ENCODE measurements around the gene ULK2.
A peak's percentile ranks its signal among the peaks of the same experiment; 100 is the strongest.
"Not testable (repeated sequence)": the region's sequence is repeated elsewhere in the genome, so short reads cannot be mapped to it uniquely, and the experiment has no call there.

ULK2 gene

GRCh38 chr17:19890001-19890400, 22.3 kb upstream of the ULK2 start:
- H3K9me3 ChIP-seq (ENCODE audit: control insufficient read depth, low read length); H3K9ac ChIP-seq (ENCODE audit: low read length); H3K36me3 ChIP-seq (ENCODE audit: control insufficient read depth, insufficient read depth, low read length); H3K27me3 ChIP-seq (ENCODE audit: control insufficient read depth, insufficient read depth, low read length); H3K4me1 ChIP-seq (ENCODE audit: control insufficient read depth, insufficient read depth, low read length); H3K4me3 ChIP-seq (ENCODE audit: low read length): not testable (repeated sequence)

- Histone ChIP-seq H3K36me3 (ENCODE audit: control insufficient read depth, insufficient read depth, low read length) (no peaks in the 10 kb centered on the region), H3K4me1 (ENCODE audit: control insufficient read depth, insufficient read depth, low read length) (no peaks in the 10 kb centered on the region), H3K4me3 (ENCODE audit: low read length) (no peak overlapping the region), H3K9me3 (ENCODE audit: control insufficient read depth, low read length) (no peaks in the 10 kb centered on the region), H3K27me3 (ENCODE audit: control insufficient read depth, insufficient read depth, low read length) (no peaks in the 10 kb centered on the region), H3K9ac (ENCODE audit: low read length) (no peak overlapping the region)
Observed at GRCh38 chr17:19886116-19886515, 18.4 kb upstream of the ULK2 start.

GRCh38 chr17:19883537-19884215, 15.9 kb upstream of the ULK2 start:
- Histone ChIP-seq H3K36me3 (ENCODE audit: control insufficient read depth, insufficient read depth, low read length) (no peaks in the 10 kb centered on the region), H3K4me3 (ENCODE audit: low read length) (no peak overlapping the region), H3K9me3 (ENCODE audit: control insufficient read depth, low read length) (no peaks in the 10 kb centered on the region), H3K4me1 (ENCODE audit: control insufficient read depth, insufficient read depth, low read length) (no peaks in the 10 kb centered on the region), H3K27me3 (ENCODE audit: control insufficient read depth, insufficient read depth, low read length) (no peaks in the 10 kb centered on the region), H3K9ac (ENCODE audit: low read length) (no peak overlapping the region)

GRCh38 chr17:19880393-19880792, 12.7 kb upstream of the ULK2 start:
- H3K36me3 ChIP-seq (ENCODE audit: control insufficient read depth, insufficient read depth, low read length): no peaks in the 10 kb centered on the region
- no peaks in the 10 kb centered on the region for H3K27me3 ChIP-seq (ENCODE audit: control insufficient read depth, insufficient read depth, low read length)
- H3K4me3 ChIP-seq (ENCODE audit: low read length): no peak overlapping the region
- no peak overlapping the region for H3K9ac ChIP-seq (ENCODE audit: low read length)
- no peaks in the 10 kb centered on the region for H3K4me1 ChIP-seq (ENCODE audit: control insufficient read depth, insufficient read depth, low read length)
- H3K9me3 ChIP-seq (ENCODE audit: control insufficient read depth, low read length): no peaks in the 10 kb centered on the region

GRCh38 chr17:19877364-19877945, 9.7 kb upstream of the ULK2 start:
- H3K4me1 ChIP-seq (ENCODE audit: control insufficient read depth, insufficient read depth, low read length): no peaks in the 10 kb centered on the region

GRCh38 chr17:19876529-19877161, 8.9 kb upstream of the ULK2 start:
- Histone ChIP-seq H3K4me1 (ENCODE audit: control insufficient read depth, insufficient read depth, low read length) (no peaks in the 10 kb centered on the region), H3K36me3 (ENCODE audit: control insufficient read depth, insufficient read depth, low read length) (no peaks in the 10 kb centered on the region), H3K9me3 (ENCODE audit: control insufficient read depth, low read length) (no peaks in the 10 kb centered on the region), H3K4me3 (ENCODE audit: low read length) (no peak overlapping the region), H3K9ac (ENCODE audit: low read length) (no peak overlapping the region), H3K27me3 (ENCODE audit: control insufficient read depth, insufficient read depth, low read length) (no peaks in the 10 kb centered on the region)

More at GRCh38 chr17:19877364-19877945, 9.7 kb upstream of the ULK2 start:
- no peaks in the 10 kb centered on the region for H3K27me3 ChIP-seq (ENCODE audit: control insufficient read depth, insufficient read depth, low read length)
- no peak overlapping the region for H3K4me3 ChIP-seq (ENCODE audit: low read length)
- no peak overlapping the region for H3K9ac ChIP-seq (ENCODE audit: low read length)
- no peaks in the 10 kb centered on the region for H3K36me3 ChIP-seq (ENCODE audit: control insufficient read depth, insufficient read depth, low read length)
- H3K9me3 ChIP-seq (ENCODE audit: control insufficient read depth, low read length): no peaks in the 10 kb centered on the region

- Histone ChIP-seq H3K9ac (ENCODE audit: low read length) (no peak overlapping the region), H3K27me3 (ENCODE audit: control insufficient read depth, insufficient read depth, low read length) (no peaks in the 10 kb centered on the region), H3K36me3 (ENCODE audit: control insufficient read depth, insufficient read depth, low read length) (no peaks in the 10 kb centered on the region), H3K4me1 (ENCODE audit: control insufficient read depth, insufficient read depth, low read length) (no peaks in the 10 kb centered on the region), H3K4me3 (ENCODE audit: low read length) (no peak overlapping the region), H3K9me3 (ENCODE audit: control insufficient read depth, low read length) (no peaks in the 10 kb centered on the region)
Observed at GRCh38 chr17:19874256-19874655, 6.5 kb upstream of the ULK2 start.

GRCh38 chr17:19873346-19873745, 5.6 kb upstream of the ULK2 start:
- H3K9me3 ChIP-seq (ENCODE audit: control insufficient read depth, low read length): no peaks in the 10 kb centered on the region
- no peak overlapping the region for H3K4me3 ChIP-seq (ENCODE audit: low read length)
- no peaks in the 10 kb centered on the region for H3K4me1 ChIP-seq (ENCODE audit: control insufficient read depth, insufficient read depth, low read length)
- no peak overlapping the region for H3K9ac ChIP-seq (ENCODE audit: low read length)
- H3K36me3 ChIP-seq (ENCODE audit: control insufficient read depth, insufficient read depth, low read length): no peaks in the 10 kb centered on the region
- no peaks in the 10 kb centered on the region for H3K27me3 ChIP-seq (ENCODE audit: control insufficient read depth, insufficient read depth, low read length)

GRCh38 chr17:19868079-19868395, 301 bp upstream of the ULK2 start:
- no peaks in the 10 kb centered on the region for H3K36me3 ChIP-seq (ENCODE audit: control insufficient read depth, insufficient read depth, low read length)
- H3K4me1 ChIP-seq (ENCODE audit: control insufficient read depth, insufficient read depth, low read length): peaks cover 4% of the 10 kb centered on the region
- no peaks in the 10 kb centered on the region for H3K27me3 ChIP-seq (ENCODE audit: control insufficient read depth, insufficient read depth, low read length)
- peak overlapping the region; percentile 58 for H3K9ac ChIP-seq (ENCODE audit: low read length)
- H3K9me3 ChIP-seq (ENCODE audit: control insufficient read depth, low read length): no peaks in the 10 kb centered on the region
- no peak overlapping the region for H3K4me3 ChIP-seq (ENCODE audit: low read length)

- Histone ChIP-seq H3K9ac (ENCODE audit: low read length) (peak overlapping the region; percentile 76), H3K9me3 (ENCODE audit: control insufficient read depth, low read length) (no peaks in the 10 kb centered on the region), H3K4me3 (ENCODE audit: low read length) (peak overlapping the region; percentile 78), H3K4me1 (ENCODE audit: control insufficient read depth, insufficient read depth, low read length) (peaks cover 4% of the 10 kb centered on the region), H3K27me3 (ENCODE audit: control insufficient read depth, insufficient read depth, low read length) (no peaks in the 10 kb centered on the region), H3K36me3 (ENCODE audit: control insufficient read depth, insufficient read depth, low read length) (no peaks in the 10 kb centered on the region)
Observed at GRCh38 chr17:19867079-19867328, 732 bp downstream of the ULK2 start.

GRCh38 chr17:19865021-19865420, 2.7 kb downstream of the ULK2 start:
- Histone ChIP-seq H3K36me3 (ENCODE audit: control insufficient read depth, insufficient read depth, low read length) (no peaks in the 10 kb centered on the region), H3K9me3 (ENCODE audit: control insufficient read depth, low read length) (no peaks in the 10 kb centered on the region), H3K9ac (ENCODE audit: low read length) (no peak overlapping the region), H3K4me3 (ENCODE audit: low read length) (no peak overlapping the region), H3K27me3 (ENCODE audit: control insufficient read depth, insufficient read depth, low read length) (no peaks in the 10 kb centered on the region), H3K4me1 (ENCODE audit: control insufficient read depth, insufficient read depth, low read length) (peaks cover 4% of the 10 kb centered on the region)

GRCh38 chr17:19860647-19861177, 7.0 kb downstream of the ULK2 start:
- H3K4me3 ChIP-seq (ENCODE audit: low read length); H3K27me3 ChIP-seq (ENCODE audit: control insufficient read depth, insufficient read depth, low read length); H3K36me3 ChIP-seq (ENCODE audit: control insufficient read depth, insufficient read depth, low read length); H3K9me3 ChIP-seq (ENCODE audit: control insufficient read depth, low read length); H3K9ac ChIP-seq (ENCODE audit: low read length); H3K4me1 ChIP-seq (ENCODE audit: control insufficient read depth, insufficient read depth, low read length): not testable (repeated sequence)

Data from mucosa of stomach (tissue), 1 donor.